H9 (cell line): ENCODE data around the gene RPS23. TPM values are rescaled to one million over a fixed set of nuclear protein-coding genes. Genes with fewer than 3 reads are reported as not detected.

Experiments used
- DNase-seq: peaks from one replicate; pipeline ENCODE4 v3.0.0-alpha.2; 2017
- H2AFZ ChIP-seq: one replicate; pipeline ENCODE4 v1.6.1; 2013; ENCODE audit warnings: mild to moderate bottlenecking, low read length, control low read depth, moderate library complexity
- H2AK5ac ChIP-seq: 2 replicates; pipeline ENCODE4 v1.6.1; 2013; ENCODE audit warnings: low read length, control low read depth, mixed read lengths; ENCODE audit not compliant: insufficient read length
- H2BK120ac ChIP-seq: one replicate; pipeline ENCODE4 v1.6.1; 2013; ENCODE audit warnings: low read depth, mild to moderate bottlenecking, low read length, control low read depth, inconsistent platforms; ENCODE audit not compliant: poor library complexity, severe bottlenecking
- H2BK12ac ChIP-seq: 2 replicates; pipeline ENCODE4 v1.6.1; 2013; ENCODE audit warnings: low read length, control low read depth, mixed read lengths, low read depth; ENCODE audit not compliant: insufficient read length
- H2BK15ac ChIP-seq: 2 replicates; pipeline ENCODE4 v1.6.1; 2013; ENCODE audit warnings: low read depth, low read length, control low read depth
- H2BK20ac ChIP-seq: one replicate; pipeline ENCODE4 v1.6.1; 2013; ENCODE audit warnings: low read depth, mild to moderate bottlenecking, low read length, control low read depth, inconsistent platforms; ENCODE audit not compliant: poor library complexity, severe bottlenecking
- H2BK5ac ChIP-seq: 2 replicates; pipeline ENCODE4 v1.6.1; 2013; ENCODE audit warnings: low read length, control low read depth, mixed read lengths; ENCODE audit not compliant: insufficient read length
- H3K14ac ChIP-seq: 2 replicates; pipeline ENCODE4 v1.6.1; 2013; ENCODE audit warnings: low read length, control low read depth; ENCODE audit not compliant: insufficient read depth
- H3K18ac ChIP-seq: 2 replicates; pipeline ENCODE4 v1.6.1; 2013; ENCODE audit warnings: low read depth, mild to moderate bottlenecking, mixed read lengths, low read length, control low read depth; ENCODE audit not compliant: insufficient read length
- H3K23ac ChIP-seq: 2 replicates; pipeline ENCODE4 v1.6.1; 2013; ENCODE audit warnings: low read length, control low read depth, mixed read lengths, low read depth; ENCODE audit not compliant: insufficient read length
- H3K23me2 ChIP-seq: 2 replicates; pipeline ENCODE4 v1.6.1; 2013; ENCODE audit warnings: low read depth, mild to moderate bottlenecking, mixed read lengths, low read length, control low read depth; ENCODE audit not compliant: insufficient read length, poor library complexity, severe bottlenecking
- H3K27ac ChIP-seq: 2 replicates; pipeline ENCODE4 v1.5.1; 2013; ENCODE audit warnings: low read length, control low read depth, mixed read lengths, low read depth; ENCODE audit not compliant: insufficient read length
- H3K27me3 ChIP-seq: 2 replicates; pipeline ENCODE4 v1.6.1; 2013; ENCODE audit warnings: low read length, control low read depth, inconsistent platforms; ENCODE audit not compliant: insufficient read depth
- H3K4ac ChIP-seq: 2 replicates; pipeline ENCODE4 v1.6.1; 2013; ENCODE audit warnings: low read depth, mild to moderate bottlenecking, control low read depth, inconsistent platforms, low read length, moderate library complexity
- H3K4me1 ChIP-seq: 2 replicates; pipeline ENCODE4 v1.6.1; 2013; ENCODE audit warnings: low read length, control low read depth, inconsistent platforms; ENCODE audit not compliant: insufficient read depth
- H3K4me2 ChIP-seq: 2 replicates; pipeline ENCODE4 v1.6.1; 2013; ENCODE audit warnings: low read length, control low read depth, mixed read lengths; ENCODE audit not compliant: insufficient read length, insufficient read depth
- H3K56ac ChIP-seq: 2 replicates; pipeline ENCODE4 v1.6.1; 2013; ENCODE audit warnings: low read depth, mild to moderate bottlenecking, mixed read lengths, low read length, control low read depth; ENCODE audit not compliant: insufficient read length
- H3K79me1 ChIP-seq: 2 replicates; pipeline ENCODE4 v1.6.1; 2013; ENCODE audit warnings: low read depth, mild to moderate bottlenecking, moderate library complexity, low read length, control low read depth, inconsistent platforms; ENCODE audit not compliant: insufficient read depth, poor library complexity, severe bottlenecking
- H3K79me2 ChIP-seq: 2 replicates; pipeline ENCODE4 v1.6.1; 2013; ENCODE audit warnings: low read length, control low read depth, inconsistent platforms; ENCODE audit not compliant: insufficient read depth
- H3K9ac ChIP-seq: 2 replicates; pipeline ENCODE4 v1.6.1; 2013; ENCODE audit warnings: low read length, control low read depth, mixed read lengths; ENCODE audit not compliant: insufficient read length; ENCODE audit errors: extremely low read depth
- H3K9me3 ChIP-seq: one replicate; pipeline ENCODE4 v1.6.1; 2013; ENCODE audit warnings: low read depth, low read length, inconsistent platforms; ENCODE audit not compliant: control insufficient read depth
- H3T11ph ChIP-seq: one replicate; pipeline ENCODE4 v1.6.1; 2013; ENCODE audit warnings: mild to moderate bottlenecking, low read length, control low read depth, inconsistent platforms
- H4K20me1 ChIP-seq: one replicate; pipeline ENCODE4 v1.6.1; 2013; ENCODE audit not compliant: control insufficient read depth, insufficient read length, insufficient read depth
- H4K5ac ChIP-seq: 2 replicates; pipeline ENCODE4 v1.6.1; 2013; ENCODE audit warnings: low read depth, mild to moderate bottlenecking, mixed read lengths, low read length, control low read depth; ENCODE audit not compliant: insufficient read length
- H4K8ac ChIP-seq: replicated peaks from 2 replicates; pipeline ENCODE4 v1.6.1; 2013; ENCODE audit warnings: low read length, control low read depth, mixed read lengths, low read depth; ENCODE audit not compliant: insufficient read length
- H4K91ac ChIP-seq: 2 replicates; pipeline ENCODE4 v1.6.1; 2013; ENCODE audit warnings: low read depth, mild to moderate bottlenecking, moderate library complexity, mixed read lengths, low read length, control low read depth; ENCODE audit not compliant: insufficient read length
- H3K27ac Mint-ChIP-seq, 3 experiments: 2 replicates in 2 of 3; 3 replicates in 1 of 3; pipeline ENCODE4 v1.8.0; 2020 to 2021; ENCODE audit warnings: mixed read lengths in 3 of 3, mild to moderate bottlenecking in 1 of 3, moderate library complexity in 1 of 3
- H3K27me3 Mint-ChIP-seq: 2 replicates; pipeline ENCODE4 v1.8.0; 2021; ENCODE audit warnings: low read depth, mild to moderate bottlenecking, moderate library complexity, mixed read lengths
- H3K36me3 Mint-ChIP-seq, 3 experiments: 2 replicates in 2 of 3; 3 replicates in 1 of 3; pipeline ENCODE4 v1.8.0; 2020 to 2021; ENCODE audit warnings: low read depth in 3 of 3, mixed read lengths in 3 of 3; ENCODE audit not compliant: insufficient read depth in 1 of 3
- H3K4me1 Mint-ChIP-seq, 2 experiments: 2 replicates each; pipeline ENCODE4 v1.8.0; 2020; ENCODE audit warnings: mixed read lengths in 2 of 2
- H3K4me3 Mint-ChIP-seq, 2 experiments: 2 replicates in 1 of 2; 3 replicates in 1 of 2; pipeline ENCODE4 v1.8.0; 2020 to 2021; ENCODE audit warnings: mild to moderate bottlenecking in 2 of 2, mixed read lengths in 2 of 2, moderate library complexity in 1 of 2
- H3K9me3 Mint-ChIP-seq, 2 experiments: 2 replicates in 1 of 2; 3 replicates in 1 of 2; pipeline ENCODE4 v1.8.0; 2020; ENCODE audit warnings: mild to moderate bottlenecking in 2 of 2, mixed read lengths in 2 of 2, moderate library complexity in 1 of 2
- CTCF ChIP-seq: fragments of 200-600 bp; sonication (generic); conservative IDR thresholded peaks from 3 replicates; pipeline ENCODE4 v1.8.0; 2021; ENCODE audit warnings: antibody characterized with exemption, mild to moderate bottlenecking
- WGBS: extraction: QIAGEN DNeasy Blood & Tissue Kit; methylation state at CpG from one replicate; pipeline ENCODE4 v1.1.7; 2013; ENCODE audit warnings: missing lambda C conversion rate, low lambda C conversion rate, mixed read lengths; ENCODE audit not compliant: insufficient read length; ENCODE audit errors: extremely low coverage; 5-methylcytosine and 5-hydroxymethylcytosine counted together
- total RNA-seq: library from RNA; stranded (reverse); gene quantifications from 2 replicates; pipeline ENCODE4 v1.2.1, GENCODE V29; 2021

RPS23 gene
- total RNA-seq, 1 experiment from 2014 or later, result 2,916 TPM

- Histone ChIP-seq H3K27me3 (no peaks in the 10 kb centered on the region), H3K14ac (no peak overlapping the region), H2BK20ac (no peak overlapping the region), H2BK12ac (no peak overlapping the region), H3K4ac (no peak overlapping the region), H3K79me1 (no peaks in the 10 kb centered on the region), H3K79me2 (no peaks in the 10 kb centered on the region), H2AFZ (no peak overlapping the region), H2BK5ac (no peak overlapping the region), H3K4me2 (no peak overlapping the region), H3T11ph (no peak overlapping the region), H3K56ac (no peak overlapping the region), H4K91ac (no peak overlapping the region), H4K20me1 (no peaks in the 10 kb centered on the region), H3K23me2 (no peaks in the 10 kb centered on the region), H3K9me3 (no peaks in the 10 kb centered on the region), H2BK15ac (no peak overlapping the region), H3K18ac (no peak overlapping the region), H4K8ac (no peak overlapping the region), H3K4me1 (no peaks in the 10 kb centered on the region), H2AK5ac (no peak overlapping the region), H3K27ac (no peak overlapping the region), H3K9ac (no peak overlapping the region), H4K5ac (no peak overlapping the region), H2BK120ac (no peak overlapping the region), H3K23ac (no peak overlapping the region)
- no peak overlapping the region for H3K27ac Mint-ChIP-seq
- WGBS, result no CpG with 5 or more reads among the region's 2 CpGs
- no peak for TF ChIP-seq CTCF
- peaks cover 7 to 11% of the 10 kb centered on the region in 2 experiments for H3K4me1 Mint-ChIP-seq
- no peak for DNase-seq
- H3K27me3 Mint-ChIP-seq, result no peaks in the 10 kb centered on the region
- H3K4me3 Mint-ChIP-seq, result no peak overlapping the region
- no peaks in the 10 kb centered on the region for H3K9me3 Mint-ChIP-seq
- no peaks in the 10 kb centered on the region for H3K36me3 Mint-ChIP-seq
These were observed 42.8 kb upstream of the RPS23 start for GRCh38 chr5:82320966-82321365.
